H1 (cell line): Measurements from ENCODE around the gene SP8. TPM values are rescaled to one million over a fixed set of nuclear protein-coding genes. Genes with fewer than 3 reads are reported as not detected.

Experiments used
- CTCF ChIA-PET: fragments of 300-600 bp; sonication (Branson Sonifier 250); formaldehyde crosslinking; loops from one replicate; lab custom pipeline; 2021; ENCODE audit not compliant: partially characterized antibody; lab: Charles Lee
- POLR2A ChIA-PET: fragments of 300-600 bp; sonication (Branson Sonifier 250); formaldehyde crosslinking; loops from one replicate; lab custom pipeline; 2021; ENCODE audit warnings: inconsistent platforms; ENCODE audit not compliant: partially characterized antibody; lab: Charles Lee
- DNase-seq, 2 experiments: peaks; one replicate each; pipeline versions ENCODE4 v3.0.0 to v3.0.0-alpha.2; 2010 to 2022; ENCODE audit warnings: low spot score in 2 of 2, low read depth in 1 of 2, mixed read lengths in 1 of 2
- FAIRE-seq: peaks from 2 replicates; lab custom pipeline; 2011; peaks lifted over from hg19 to GRCh38; lab: Jason Lieb, UNC
- H2AFZ ChIP-seq: 2 replicates; pipeline ENCODE4 v1.8.1; 2012; ENCODE audit warnings: low read length, inconsistent platforms
- H2AK5ac ChIP-seq: 2 replicates; pipeline ENCODE4 v1.6.1; 2013; ENCODE audit warnings: low read depth, low read length
- H2BK120ac ChIP-seq: replicated peaks from 2 replicates; pipeline ENCODE3; 2013; ENCODE audit warnings: low read depth, low read length, inconsistent platforms
- H2BK12ac ChIP-seq: 2 replicates; pipeline ENCODE4 v1.6.1; 2013; ENCODE audit warnings: low read depth, low read length
- H2BK15ac ChIP-seq: 2 replicates; pipeline ENCODE4 v1.6.1; 2013; ENCODE audit warnings: low read length
- H2BK20ac ChIP-seq: 2 replicates; pipeline ENCODE4 v1.6.1; 2013; ENCODE audit warnings: low read length
- H2BK5ac ChIP-seq: 2 replicates; pipeline ENCODE4 v1.6.1; 2013; ENCODE audit warnings: low read depth, low read length
- H3K14ac ChIP-seq: 2 replicates; pipeline ENCODE4 v1.6.1; 2013; ENCODE audit warnings: inconsistent platforms; ENCODE audit not compliant: insufficient read length
- H3K18ac ChIP-seq: 2 replicates; pipeline ENCODE4 v1.6.1; 2013; ENCODE audit warnings: low read length; ENCODE audit errors: extremely low read depth
- H3K23ac ChIP-seq: 2 replicates; pipeline ENCODE4 v1.6.1; 2013; ENCODE audit warnings: inconsistent platforms; ENCODE audit not compliant: insufficient read length
- H3K23me2 ChIP-seq: 2 replicates; pipeline ENCODE4 v1.6.1; 2013; ENCODE audit warnings: low read depth, low read length
- H3K27ac ChIP-seq: 2 replicates; pipeline ENCODE4 v1.6.1; 2011; ENCODE audit warnings: low read depth, low read length, inconsistent platforms
- H3K27me3 ChIP-seq, 4 experiments: replicated peaks in 1 of 4; 1 replicate in 1 of 4; 2 replicates in 3 of 4; pipeline versions ENCODE4 v1.6.1 to v1.8.1; 2011 to 2013; ENCODE audit warnings: low read length in 3 of 4, mild to moderate bottlenecking in 3 of 4, inconsistent platforms in 2 of 4, mixed read lengths in 2 of 4, moderate library complexity in 1 of 4; ENCODE audit not compliant: control insufficient read depth in 3 of 4, insufficient read depth in 3 of 4; ENCODE audit errors: extremely low read depth in 1 of 4
- H3K36me3 ChIP-seq, 4 experiments: 2 replicates each; pipeline versions ENCODE4 v1.6.1 to v1.8.1; 2011 to 2013; ENCODE audit warnings: mild to moderate bottlenecking in 4 of 4, low read length in 3 of 4, moderate library complexity in 2 of 4, control low read depth in 1 of 4, inconsistent platforms in 1 of 4; ENCODE audit not compliant: insufficient read depth in 4 of 4, control insufficient read depth in 2 of 4
- H3K4ac ChIP-seq: replicated peaks from 2 replicates; pipeline ENCODE3; 2013; ENCODE audit warnings: low read length, low read depth, mixed read lengths, inconsistent platforms; ENCODE audit not compliant: insufficient read length
- H3K4me1 ChIP-seq, 4 experiments: replicated peaks in 1 of 4; 1 replicate in 1 of 4; 2 replicates in 3 of 4; pipeline versions ENCODE4 v1.6.1 to v1.8.1; 2011 to 2013; ENCODE audit warnings: low read length in 3 of 4, inconsistent platforms in 2 of 4, mixed read lengths in 1 of 4; ENCODE audit not compliant: insufficient read depth in 4 of 4, control insufficient read depth in 3 of 4
- H3K4me2 ChIP-seq, 2 experiments: 2 replicates each; pipeline versions ENCODE4 v1.6.1 to v1.8.1; 2011 to 2013; ENCODE audit warnings: low read depth in 2 of 2, low read length in 2 of 2, control low read depth in 1 of 2, inconsistent platforms in 1 of 2, mild to moderate bottlenecking in 1 of 2; ENCODE audit not compliant: insufficient read depth in 1 of 2
- H3K4me3 ChIP-seq, 4 experiments: fragments of 200-600, 300-600 bp in 1 of 4; sonication (generic), shearing (Covaris generic), sonication (Bioruptor Twin) in 1 of 4; 2 replicates each; pipeline versions ENCODE4 v1.5.1 to v1.8.1; 2011 to 2016; ENCODE audit warnings: low read length in 4 of 4, low read depth in 3 of 4, control low read depth in 2 of 4, inconsistent platforms in 2 of 4, mild to moderate bottlenecking in 2 of 4, mixed read lengths in 1 of 4, moderate library complexity in 1 of 4; ENCODE audit not compliant: insufficient read depth in 2 of 4; ENCODE audit errors: extremely low read depth in 1 of 4
- H3K56ac ChIP-seq: replicated peaks from 2 replicates; pipeline ENCODE3; 2013; ENCODE audit warnings: low read depth, mild to moderate bottlenecking, mixed read lengths, low read length, inconsistent platforms; ENCODE audit not compliant: insufficient read length
- H3K79me1 ChIP-seq: 2 replicates; pipeline ENCODE4 v1.6.1; 2013; ENCODE audit warnings: low read depth, low read length, control low read depth
- H3K79me2 ChIP-seq, 2 experiments: 2 replicates each; pipeline versions ENCODE4 v1.6.1 to v1.8.1; 2012 to 2013; ENCODE audit warnings: low read length in 2 of 2, mild to moderate bottlenecking in 2 of 2, inconsistent platforms in 1 of 2; ENCODE audit not compliant: insufficient read depth in 2 of 2, control insufficient read depth in 1 of 2
- H3K9ac ChIP-seq, 4 experiments: replicated peaks in 1 of 4; 1 replicate in 1 of 4; 2 replicates in 3 of 4; pipeline versions ENCODE4 v1.6.1 to v1.8.1; 2011 to 2013; ENCODE audit warnings: low read depth in 3 of 4, low read length in 3 of 4, control low read depth in 2 of 4, mild to moderate bottlenecking in 2 of 4, moderate library complexity in 2 of 4, inconsistent platforms in 1 of 4; ENCODE audit errors: extremely low read depth in 1 of 4
- H3K9me3 ChIP-seq, 2 experiments: 2 replicates each; pipeline versions ENCODE4 v1.6.1 to v1.8.1; 2012 to 2013; ENCODE audit warnings: mild to moderate bottlenecking in 2 of 2, moderate library complexity in 2 of 2, control low read depth in 1 of 2, inconsistent platforms in 1 of 2, low read depth in 1 of 2, low read length in 1 of 2, mixed read lengths in 1 of 2; ENCODE audit not compliant: insufficient read depth in 2 of 2
- H4K20me1 ChIP-seq, 2 experiments: replicated peaks in 1 of 2; 2 replicates each; pipeline versions ENCODE3 to v1.8.1; 2011 to 2013; ENCODE audit warnings: inconsistent platforms in 2 of 2, low read length in 2 of 2, mild to moderate bottlenecking in 1 of 2; ENCODE audit not compliant: insufficient read depth in 2 of 2, control insufficient read depth in 1 of 2
- H4K5ac ChIP-seq: 2 replicates; pipeline ENCODE4 v1.6.1; 2013; ENCODE audit warnings: low read length, low read depth, mixed read lengths, inconsistent platforms; ENCODE audit not compliant: insufficient read length
- H4K8ac ChIP-seq: 2 replicates; pipeline ENCODE4 v1.8.0; 2013; ENCODE audit warnings: mild to moderate bottlenecking, moderate library complexity, low read length, inconsistent platforms; ENCODE audit not compliant: insufficient read depth; ENCODE audit errors: extremely low read depth
- H4K91ac ChIP-seq: replicated peaks from 2 replicates; pipeline ENCODE3; 2013; ENCODE audit warnings: low read length, mixed read lengths, inconsistent platforms; ENCODE audit not compliant: insufficient read length
- KDM4A ChIP-seq: IDR thresholded peaks from one replicate; pipeline ENCODE4 v1.7.1; 2012; ENCODE audit warnings: low read depth, mild to moderate bottlenecking, moderate library complexity, low read length, inconsistent platforms; ENCODE audit not compliant: severe bottlenecking
- POLR2AphosphoS5 ChIP-seq: IDR thresholded peaks from 2 replicates; pipeline ENCODE4 v1.6.1; 2011; ENCODE audit warnings: low read depth, low read length
- SP4 ChIP-seq: IDR thresholded peaks from 2 replicates; pipeline ENCODE4 v1.6.1; 2012; ENCODE audit warnings: low read length, inconsistent platforms
- TBP ChIP-seq: IDR thresholded peaks from 2 replicates; pipeline ENCODE4 v1.6.1; 2011; ENCODE audit warnings: low read depth, low read length, improper control_type of control experiment
- ZNF274 ChIP-seq: IDR thresholded peaks from 2 replicates; pipeline ENCODE4 v1.7.0; 2012; ENCODE audit warnings: low read length, borderline replicate concordance; ENCODE audit errors: extremely low read depth
- WGBS, 2 experiments: shearing (Covaris generic) in 1 of 2; methylation state at CpG; one replicate each; pipeline versions ENCODE4 v1.1.6 to v1.1.7; 2013 to 2015; ENCODE audit warnings: low lambda C conversion rate in 2 of 2, mixed read lengths in 2 of 2, inconsistent platforms in 1 of 2, low coverage in 1 of 2, missing lambda C conversion rate in 1 of 2; ENCODE audit not compliant: insufficient replicate concordance in 2 of 2, insufficient coverage in 1 of 2, insufficient read length in 1 of 2; ENCODE audit errors: extremely low coverage in 1 of 2, missing lambda C conversion rate in 1 of 2; 5-methylcytosine and 5-hydroxymethylcytosine counted together
- polyA plus RNA-seq, 7 experiments: library from polyadenylated mRNA; depleted of rRNA in 3 of 7; stranded (reverse) in 5 of 7; unstranded in 2 of 7; fragments of >200 nt in 5 of 7; fragments of 200-250 nt in 2 of 7; gene quantifications; 1 replicate in 5 of 7; 2 replicates in 1 of 7; 4 replicates in 1 of 7; pipeline versions ENCODE4 v1.2.1 to v1.2.3, GENCODE V29; 2011 to 2013; ENCODE audit warnings: missing spikeins in 2 of 7, mixed read lengths in 2 of 7
- total RNA-seq: library from RNA; stranded (reverse); fragmentation: NEBNext Ultra II Directional; extraction: Animal tissue kit (Norgen Biotek cat#: 25700); gene quantifications from 2 replicates; pipeline ENCODE4 v1.2.1, GENCODE V29; 2021
- TF ChIP-seq, protein P1 (sequence below): IDR thresholded peaks from 2 replicates; pipeline ENCODE4 v1.6.1; 2012; ENCODE audit warnings: inconsistent platforms

SP8 gene
- total and polyA plus RNA-seq, 2 of the 8 experiments (the other 6 are each of a cell fraction or from before 2014, with no cell fraction given): 11.3 to 12.0 TPM

DNA sequence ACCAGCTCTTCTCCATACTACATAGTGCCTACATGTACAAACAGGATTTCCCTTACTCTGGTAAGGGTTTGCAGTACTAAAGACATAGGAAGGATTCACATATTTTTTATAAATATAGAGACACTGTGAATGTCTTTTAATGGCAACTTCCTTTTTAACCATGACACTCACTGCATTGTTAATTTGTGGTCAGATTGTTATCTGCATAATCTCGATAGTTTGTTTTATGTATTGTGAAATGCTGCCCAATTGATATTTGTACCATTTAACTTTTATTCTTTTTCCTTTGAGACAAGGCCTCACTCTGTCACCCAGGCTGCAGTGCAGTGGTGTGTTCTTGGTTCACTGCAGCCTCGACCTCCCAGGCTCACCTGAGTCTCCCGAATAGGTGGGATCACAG, 39.7 kb downstream of the SP8 start:
- Histone ChIP-seq H3K9me3 (no peaks in the 10 kb centered on the region), H3K23ac (no peak overlapping the region), H2BK120ac (no peak overlapping the region), H2BK20ac (no peak overlapping the region), H4K91ac (no peak overlapping the region), H3K4me2 (no peak overlapping the region), H2BK15ac (no peak overlapping the region), H3K4me1 (peaks cover 2 to 4% (median 3%) of the 10 kb centered on the region in 4 experiments; a peak in 4 of 7 replicates), H3K79me1 (no peaks in the 10 kb centered on the region), H4K5ac (no peak overlapping the region), H3K36me3 (no peaks in the 10 kb centered on the region), H2AK5ac (no peak overlapping the region), H2AFZ (no peak overlapping the region), H4K20me1 (no peaks in the 10 kb centered on the region), H3K14ac (no peak overlapping the region), H3K27me3 (no peaks in the 10 kb centered on the region), H3K79me2 (no peaks in the 10 kb centered on the region), H3K23me2 (no peaks in the 10 kb centered on the region), H3K27ac (no peak overlapping the region), H3K9ac (no peak overlapping the region), H2BK5ac (no peak overlapping the region), H3K4ac (no peak overlapping the region), H3K18ac (no peak overlapping the region), H3K4me3 (no peak overlapping the region), H4K8ac (no peak overlapping the region), H3K56ac (no peak overlapping the region), H2BK12ac (no peak overlapping the region)
- FAIRE-seq (no peak), DNase-seq (no peak)
- no peak for TF ChIP-seq KDM4A
- no peak for TF ChIP-seq ZNF274
- TF ChIP-seq, protein P1, sequence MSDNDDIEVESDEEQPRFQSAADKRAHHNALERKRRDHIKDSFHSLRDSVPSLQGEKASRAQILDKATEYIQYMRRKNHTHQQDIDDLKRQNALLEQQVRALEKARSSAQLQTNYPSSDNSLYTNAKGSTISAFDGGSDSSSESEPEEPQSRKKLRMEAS: no peak
- TF ChIP-seq POLR2AphosphoS5: no peak
- TF ChIP-seq TBP: no peak
- TF ChIP-seq SP4: no peak
- ChIA-PET CTCF (no interaction called here), POLR2A (no interaction called here)
- WGBS, 2 experiments: 90% methylated on average over 3 of the region's 3 CpGs; no CpG with 5 or more reads in 1 of the 2 experiments
